Esophagus squamous epithelium (tissue), 5 donors: ENCODE data around the gene SV2C. TPM values are rescaled to one million over a fixed set of nuclear protein-coding genes. Genes with fewer than 3 reads are reported as not detected.

Experiments used
- DNase-seq: peaks from one replicate; lab custom pipeline; 2025; lab: John Stamatoyannopoulos, UW
- H3K27ac ChIP-seq, 4 donors: fragments of 200-600 bp; sonication (generic); one replicate each; pipeline ENCODE4 v1.5.1; 2016 to 2019; ENCODE audit warnings: mild to moderate bottlenecking in 1 of 4
- H3K27me3 ChIP-seq, 4 donors: fragments of 200-600 bp; sonication (generic); 1 replicate in 3 of 4; 2 replicates in 1 of 4; pipeline versions ENCODE4 v1.5.1 to v1.6.0; 2017 to 2021; ENCODE audit warnings: antibody characterized with exemption in 1 of 4
- H3K36me3 ChIP-seq, 3 donors: fragments of 200-600 bp; sonication (generic); one replicate each; pipeline ENCODE4 v1.5.1; 2016 to 2019
- H3K4me1 ChIP-seq, 3 donors: fragments of 200-600 bp; sonication (generic); one replicate each; pipeline ENCODE4 v1.5.1; 2017 to 2019
- H3K4me3 ChIP-seq, 4 donors: fragments of 200-600 bp; sonication (generic); 1 replicate in 3 of 4; 2 replicates in 1 of 4; pipeline ENCODE4 v1.5.1; 2016 to 2019; ENCODE audit warnings: mild to moderate bottlenecking in 2 of 4, moderate library complexity in 1 of 4
- H3K9me3 ChIP-seq, 3 donors: fragments of 200-600 bp; sonication (generic); one replicate each; pipeline ENCODE4 v1.5.1; 2016 to 2019
- POLR2A ChIP-seq, 4 donors: fragments of 450-650 bp; IDR thresholded peaks; one replicate each; pipeline ENCODE4 v1.6.1; 2017; ENCODE audit warnings: antibody characterized with exemption in 4 of 4, mild to moderate bottlenecking in 4 of 4, moderate library complexity in 3 of 4
- WGBS, 2 donors: methylation state at CpG; one replicate each; pipeline ENCODE4 v1.1.5; 2018; 5-methylcytosine and 5-hydroxymethylcytosine counted together
- intact Hi-C: fragments of 100-400 bp; cut with DNase I; formaldehyde crosslinking; loops from one replicate; pipeline ENCODE4 v1.15.0; 2022
- total RNA-seq, 4 donors: library from RNA; depleted of rRNA; stranded (reverse); fragments of >200 nt; gene quantifications; one replicate each; pipeline ENCODE4 v1.1.0, GENCODE V29; 2016
- TF ChIP-seq, protein P1 (sequence below), 6 experiments: fragments of 450-650 bp in 4 of 6; fragments of 200-600 bp in 2 of 6; sonication (generic) in 2 of 6; IDR thresholded peaks; one replicate each; pipeline ENCODE4 v1.5.1; 2016 to 2019; ENCODE audit warnings: antibody characterized with exemption in 6 of 6, mild to moderate bottlenecking in 4 of 6, moderate library complexity in 4 of 6
- donor health status: DM: yes; HTN: yes; CAD: no.

The SV2C gene
- total RNA-seq, 4 donors from 2014 or later = under 0.01 to 0.26 (median 0.06) TPM

DNA sequence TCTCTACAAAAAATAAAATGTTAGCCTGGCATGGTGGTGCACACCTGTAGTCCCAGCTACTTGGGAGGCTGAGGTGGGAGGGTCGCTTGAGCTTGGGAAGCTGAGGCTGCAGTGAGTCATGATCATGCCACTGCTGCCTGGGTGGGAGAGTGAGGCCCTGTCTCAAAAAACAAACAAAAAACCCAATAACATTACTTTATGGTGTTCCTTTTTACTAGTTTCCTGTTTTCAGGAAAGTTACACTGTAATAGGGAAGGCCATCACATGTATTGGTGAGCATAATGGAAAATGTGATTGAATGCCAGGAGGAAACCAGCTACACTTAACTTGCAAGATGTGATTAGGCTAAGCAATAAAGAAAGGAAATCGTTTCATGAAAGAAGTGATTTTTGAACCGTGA lies 42.7 kb downstream of the SV2C start:
- H3K4me1 ChIP-seq = no peaks in the 10 kb centered on the region

GRCh38 chr5:76134003-76134402 lies 50.8 kb downstream of the SV2C start:
- Histone ChIP-seq H3K27me3 (no peaks in the 10 kb centered on the region), H3K4me1 (no peaks in the 10 kb centered on the region), H3K27ac (no peak overlapping the region), H3K9me3 (no peaks in the 10 kb centered on the region), H3K4me3 (no peak overlapping the region), H3K36me3 (no peaks in the 10 kb centered on the region)
- DNase-seq = no peak
- WGBS, 2 donors = 56 to 57% methylated on average over 1 of the region's 1 CpG
- intact Hi-C loops = no loop called here
- TF ChIP-seq POLR2A (IDR thresholded peaks at IDR 0.05) = no peak
- TF ChIP-seq, protein P1, sequence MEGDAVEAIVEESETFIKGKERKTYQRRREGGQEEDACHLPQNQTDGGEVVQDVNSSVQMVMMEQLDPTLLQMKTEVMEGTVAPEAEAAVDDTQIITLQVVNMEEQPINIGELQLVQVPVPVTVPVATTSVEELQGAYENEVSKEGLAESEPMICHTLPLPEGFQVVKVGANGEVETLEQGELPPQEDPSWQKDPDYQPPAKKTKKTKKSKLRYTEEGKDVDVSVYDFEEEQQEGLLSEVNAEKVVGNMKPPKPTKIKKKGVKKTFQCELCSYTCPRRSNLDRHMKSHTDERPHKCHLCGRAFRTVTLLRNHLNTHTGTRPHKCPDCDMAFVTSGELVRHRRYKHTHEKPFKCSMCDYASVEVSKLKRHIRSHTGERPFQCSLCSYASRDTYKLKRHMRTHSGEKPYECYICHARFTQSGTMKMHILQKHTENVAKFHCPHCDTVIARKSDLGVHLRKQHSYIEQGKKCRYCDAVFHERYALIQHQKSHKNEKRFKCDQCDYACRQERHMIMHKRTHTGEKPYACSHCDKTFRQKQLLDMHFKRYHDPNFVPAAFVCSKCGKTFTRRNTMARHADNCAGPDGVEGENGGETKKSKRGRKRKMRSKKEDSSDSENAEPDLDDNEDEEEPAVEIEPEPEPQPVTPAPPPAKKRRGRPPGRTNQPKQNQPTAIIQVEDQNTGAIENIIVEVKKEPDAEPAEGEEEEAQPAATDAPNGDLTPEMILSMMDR (IDR thresholded peaks at IDR 0.05) = no peak

More for the DNA sequence above, 42.7 kb downstream of the SV2C start:
- Histone ChIP-seq H3K27ac (no peak overlapping the region), H3K9me3 (no peaks in the 10 kb centered on the region), H3K4me3 (no peak overlapping the region), H3K36me3 (no peaks in the 10 kb centered on the region), H3K27me3 (no peaks in the 10 kb centered on the region)
- WGBS, 2 donors = 66 to 71% methylated on average over 3 of the region's 3 CpGs
- intact Hi-C loops = no loop called here
- DNase-seq = no peak
- no peak for TF ChIP-seq POLR2A (IDR thresholded peaks at IDR 0.05)
- TF ChIP-seq, protein P1 (IDR thresholded peaks at IDR 0.05) = no peak

DNA sequence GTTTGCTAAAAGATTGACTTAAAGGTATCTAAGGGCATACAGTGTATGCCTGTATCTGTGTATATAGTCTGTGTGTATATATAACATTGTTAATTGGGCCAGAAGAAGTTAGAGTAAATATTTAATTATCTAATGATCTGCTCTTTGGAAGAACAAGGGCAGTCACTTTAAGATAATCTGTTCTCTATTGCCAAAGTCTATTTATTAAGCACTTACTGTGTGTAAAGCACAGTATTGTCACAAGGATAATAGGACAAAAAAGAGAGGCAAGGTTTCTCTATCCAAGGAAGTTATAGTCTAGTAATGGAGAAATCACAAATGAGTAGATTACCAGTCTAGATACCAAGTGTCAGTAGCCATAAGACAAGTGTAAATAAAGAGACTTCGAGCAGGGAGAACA lies 51.5 kb downstream of the SV2C start:
- no peak for DNase-seq
- TF ChIP-seq, protein P1 (IDR thresholded peaks at IDR 0.05) = no peak
- no peak for TF ChIP-seq POLR2A (IDR thresholded peaks at IDR 0.05)
- WGBS, 2 donors = 47 to 55% methylated on average over 1 of the region's 1 CpG
- intact Hi-C loops = no loop called here
- H3K4me1 ChIP-seq = no peaks in the 10 kb centered on the region
- H3K36me3 ChIP-seq = no peaks in the 10 kb centered on the region
- no peaks in the 10 kb centered on the region for H3K27me3 ChIP-seq
- no peaks in the 10 kb centered on the region for H3K9me3 ChIP-seq
- H3K4me3 ChIP-seq = no peak overlapping the region
- H3K27ac ChIP-seq = no peak overlapping the region

- Histone ChIP-seq H3K36me3 (no peaks in the 10 kb centered on the region), H3K9me3 (no peaks in the 10 kb centered on the region), H3K4me3 (no peak overlapping the region), H3K4me1 (no peaks in the 10 kb centered on the region), H3K27ac (no peak overlapping the region), H3K27me3 (peaks cover 0 to 5% (median 0%) of the 10 kb centered on the region in 4 donors)
- intact Hi-C loops = no loop called here
- DNase-seq = no peak
- TF ChIP-seq, protein P1 (IDR thresholded peaks at IDR 0.05) = no peak
- no peak for TF ChIP-seq POLR2A (IDR thresholded peaks at IDR 0.05)
- WGBS, 2 donors = 50 to 61% methylated on average over 3 of the region's 3 CpGs
These were observed 54.8 kb downstream of the SV2C start for GRCh38 chr5:76137887-76138542.

DNA sequence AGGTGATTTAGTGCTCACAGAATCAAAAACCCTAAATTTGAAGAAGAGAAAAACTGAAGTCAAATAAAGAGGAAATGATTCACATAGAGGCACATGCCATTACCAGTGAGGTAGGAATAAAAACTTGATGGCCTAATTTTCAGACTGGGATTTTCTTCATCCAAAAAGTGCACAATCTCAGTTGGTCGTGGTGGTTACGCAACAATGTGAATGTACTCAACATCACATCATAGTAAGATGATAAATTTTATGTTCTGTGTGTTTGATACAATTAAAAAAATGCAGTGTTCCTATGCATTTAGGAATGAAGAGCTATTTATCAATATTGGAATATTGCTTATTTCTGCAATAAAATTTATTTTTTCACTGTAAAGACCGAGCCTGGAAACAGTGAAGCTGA lies 60.7 kb downstream of the SV2C start:
- intact Hi-C loops = no loop called here
- no peaks in the 10 kb centered on the region for H3K36me3 ChIP-seq
- no peak overlapping the region for H3K27ac ChIP-seq
- H3K4me1 ChIP-seq = no peaks in the 10 kb centered on the region
- WGBS, 2 donors = 48 to 62% methylated on average over 3 of the region's 3 CpGs
- H3K27me3 ChIP-seq = peaks cover 0 to 5% (median 0%) of the 10 kb centered on the region in 4 donors
- no peak for DNase-seq
- TF ChIP-seq, protein P1 (IDR thresholded peaks at IDR 0.05) = no peak
- TF ChIP-seq POLR2A (IDR thresholded peaks at IDR 0.05) = no peak
- H3K9me3 ChIP-seq = no peaks in the 10 kb centered on the region
- no peak overlapping the region for H3K4me3 ChIP-seq
